GM20000 (cell line): ENCODE measurements around the gene TMEM236.

Experiments used
- DNase-seq: peaks from one replicate; pipeline ENCODE4 v3.0.0; 2012; ENCODE audit warnings: low spot score
- TF ChIP-seq, protein P1 (sequence below): IDR thresholded peaks from 2 replicates; pipeline ENCODE4 v1.5.1; 2012; ENCODE audit warnings: mild to moderate bottlenecking, control low read depth; ENCODE audit errors: extremely low read depth, missing control alignments

Gene TMEM236

GRCh38 chr10:17816199-17816598 is 64.2 kb downstream of the TMEM236 start:
- no peak for DNase-seq
- TF ChIP-seq, protein P1, sequence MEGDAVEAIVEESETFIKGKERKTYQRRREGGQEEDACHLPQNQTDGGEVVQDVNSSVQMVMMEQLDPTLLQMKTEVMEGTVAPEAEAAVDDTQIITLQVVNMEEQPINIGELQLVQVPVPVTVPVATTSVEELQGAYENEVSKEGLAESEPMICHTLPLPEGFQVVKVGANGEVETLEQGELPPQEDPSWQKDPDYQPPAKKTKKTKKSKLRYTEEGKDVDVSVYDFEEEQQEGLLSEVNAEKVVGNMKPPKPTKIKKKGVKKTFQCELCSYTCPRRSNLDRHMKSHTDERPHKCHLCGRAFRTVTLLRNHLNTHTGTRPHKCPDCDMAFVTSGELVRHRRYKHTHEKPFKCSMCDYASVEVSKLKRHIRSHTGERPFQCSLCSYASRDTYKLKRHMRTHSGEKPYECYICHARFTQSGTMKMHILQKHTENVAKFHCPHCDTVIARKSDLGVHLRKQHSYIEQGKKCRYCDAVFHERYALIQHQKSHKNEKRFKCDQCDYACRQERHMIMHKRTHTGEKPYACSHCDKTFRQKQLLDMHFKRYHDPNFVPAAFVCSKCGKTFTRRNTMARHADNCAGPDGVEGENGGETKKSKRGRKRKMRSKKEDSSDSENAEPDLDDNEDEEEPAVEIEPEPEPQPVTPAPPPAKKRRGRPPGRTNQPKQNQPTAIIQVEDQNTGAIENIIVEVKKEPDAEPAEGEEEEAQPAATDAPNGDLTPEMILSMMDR = no peak

DNA sequence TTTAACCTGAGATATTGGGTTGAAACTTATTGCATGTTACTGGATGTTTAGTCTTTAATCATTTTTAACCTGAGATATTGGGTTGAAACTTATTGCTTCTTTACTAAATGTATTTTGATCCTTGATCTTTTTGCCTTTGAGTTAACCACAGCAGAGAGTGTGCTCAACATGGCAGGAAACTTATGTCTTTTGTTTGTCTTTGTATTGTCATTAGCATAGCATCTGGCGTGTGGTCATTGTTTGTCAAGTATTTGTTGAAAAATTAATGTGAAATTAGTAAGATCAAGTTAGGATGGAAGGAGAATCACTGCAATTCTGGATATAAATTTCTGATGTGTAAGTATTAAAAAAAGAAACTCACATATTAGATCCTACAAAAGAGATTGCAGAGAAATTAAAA is 65.3 kb downstream of the TMEM236 start:
- DNase-seq = no peak
- TF ChIP-seq, protein P1 = no peak

GRCh38 chr10:17817790-17818189 is 65.8 kb downstream of the TMEM236 start:
- no peak for DNase-seq
- TF ChIP-seq, protein P1 = no peak

DNA sequence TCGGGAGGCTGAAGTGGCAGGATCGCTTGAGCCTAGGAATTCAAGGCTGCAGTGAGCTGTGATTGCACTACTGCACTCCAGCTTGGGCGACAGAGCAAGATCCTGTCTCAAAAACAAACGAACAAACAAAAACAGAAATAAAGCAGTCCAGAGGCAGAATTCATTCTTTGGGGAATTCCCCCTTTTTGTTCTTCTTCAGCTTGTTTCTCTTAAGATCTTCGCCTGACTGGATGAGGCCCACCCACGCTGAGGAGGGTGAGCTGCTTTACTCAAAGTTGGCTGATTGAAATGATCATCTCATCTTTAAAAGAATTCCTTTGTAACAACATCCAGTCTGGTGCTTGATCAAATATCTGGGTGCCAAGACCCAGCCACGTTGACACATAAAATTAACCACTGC is 67.8 kb downstream of the TMEM236 start:
- TF ChIP-seq, protein P1 = no peak
- DNase-seq = no peak

- no peak for DNase-seq
- TF ChIP-seq, protein P1 = no peak
These were observed 68.9 kb downstream of the TMEM236 start for GRCh38 chr10:17820943-17821342.

GRCh38 chr10:17821893-17822292 is 69.9 kb downstream of the TMEM236 start:
- TF ChIP-seq, protein P1 = no peak
- no peak for DNase-seq

DNA sequence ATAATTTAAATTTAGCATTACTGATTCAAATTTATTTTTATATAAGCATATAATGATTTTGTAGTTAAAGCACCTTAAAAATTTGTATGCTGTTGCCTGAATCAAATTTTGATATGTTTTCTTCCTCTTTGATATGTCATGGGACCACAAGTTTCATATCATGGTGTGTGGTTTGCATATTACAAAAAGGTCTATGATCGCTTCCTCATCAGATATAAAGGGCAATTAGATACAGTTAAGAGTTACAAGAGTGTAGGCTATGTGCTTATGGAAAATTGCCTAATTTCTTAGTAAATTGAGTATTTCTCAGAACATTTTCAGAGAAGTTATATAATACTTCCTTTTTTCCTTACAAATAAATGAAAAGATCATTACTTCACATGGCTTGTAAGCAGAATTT is 79.3 kb downstream of the TMEM236 start:
- DNase-seq = no peak
- TF ChIP-seq, protein P1 = no peak
